ENCODE data around the gene DEK. TPM values are rescaled to one million over a fixed set of nuclear protein-coding genes. Genes with fewer than 3 reads are reported as not detected.

DEK gene
- total RNA-seq, 4 donors from 2014 or later = 69.0 to 101 (median 87.9) TPM

DNA sequence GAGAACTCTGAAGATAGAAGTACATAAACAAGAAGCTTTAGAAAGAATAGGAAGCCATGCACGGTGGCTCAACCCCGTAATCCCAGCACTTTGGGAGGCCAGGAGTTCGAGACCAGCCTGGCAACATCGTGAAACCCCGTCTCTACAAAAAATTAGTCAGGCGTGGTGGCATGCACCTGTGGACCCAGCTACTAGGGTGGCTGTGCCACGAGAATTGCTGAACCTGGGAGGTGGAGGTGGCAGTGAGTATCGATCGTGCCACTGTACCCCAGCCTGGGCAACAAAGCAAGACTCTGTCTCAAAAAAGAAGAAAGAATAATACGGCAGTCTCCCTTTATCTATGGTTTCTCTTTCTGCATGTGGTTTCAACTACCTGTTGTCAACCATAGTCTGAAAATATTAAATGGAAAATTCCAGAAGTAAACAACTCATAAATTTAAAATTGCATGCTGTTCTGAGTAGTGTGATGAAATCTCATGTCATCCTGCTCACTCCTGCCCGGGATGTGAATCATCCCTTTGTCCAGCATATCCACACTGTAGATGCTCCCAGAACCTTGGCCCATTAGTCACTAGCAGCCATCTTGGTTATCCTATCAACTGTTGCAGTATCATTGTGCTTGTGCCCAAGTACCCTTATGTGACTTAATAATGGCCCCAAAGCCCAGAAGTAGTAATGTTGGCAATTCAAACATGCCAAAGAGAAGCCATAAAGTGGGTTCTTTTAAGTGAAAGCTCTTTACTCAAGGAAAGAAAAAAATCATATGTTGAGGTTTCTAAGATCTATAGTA, 22.1 kb downstream of the DEK start:
- intact Hi-C loops (cut with DNase I; ENCODE audit: low total_unique reads) = no loop called here
- WGBS, 2 donors = 84 to 90% methylated on average over 11 of the region's 11 CpGs
- TF ChIP-seq POLR2A (IDR thresholded peaks at IDR 0.05) = no peak
- TF ChIP-seq, protein P1, sequence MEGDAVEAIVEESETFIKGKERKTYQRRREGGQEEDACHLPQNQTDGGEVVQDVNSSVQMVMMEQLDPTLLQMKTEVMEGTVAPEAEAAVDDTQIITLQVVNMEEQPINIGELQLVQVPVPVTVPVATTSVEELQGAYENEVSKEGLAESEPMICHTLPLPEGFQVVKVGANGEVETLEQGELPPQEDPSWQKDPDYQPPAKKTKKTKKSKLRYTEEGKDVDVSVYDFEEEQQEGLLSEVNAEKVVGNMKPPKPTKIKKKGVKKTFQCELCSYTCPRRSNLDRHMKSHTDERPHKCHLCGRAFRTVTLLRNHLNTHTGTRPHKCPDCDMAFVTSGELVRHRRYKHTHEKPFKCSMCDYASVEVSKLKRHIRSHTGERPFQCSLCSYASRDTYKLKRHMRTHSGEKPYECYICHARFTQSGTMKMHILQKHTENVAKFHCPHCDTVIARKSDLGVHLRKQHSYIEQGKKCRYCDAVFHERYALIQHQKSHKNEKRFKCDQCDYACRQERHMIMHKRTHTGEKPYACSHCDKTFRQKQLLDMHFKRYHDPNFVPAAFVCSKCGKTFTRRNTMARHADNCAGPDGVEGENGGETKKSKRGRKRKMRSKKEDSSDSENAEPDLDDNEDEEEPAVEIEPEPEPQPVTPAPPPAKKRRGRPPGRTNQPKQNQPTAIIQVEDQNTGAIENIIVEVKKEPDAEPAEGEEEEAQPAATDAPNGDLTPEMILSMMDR (IDR thresholded peaks at IDR 0.05) = no peak
- no peak overlapping the region for H3K4me3 ChIP-seq (ENCODE audit: low read depth, poor library complexity, severe bottlenecking)
- DNase-seq (ENCODE audit: low spot score in 2 of 2) = no peak

DNA sequence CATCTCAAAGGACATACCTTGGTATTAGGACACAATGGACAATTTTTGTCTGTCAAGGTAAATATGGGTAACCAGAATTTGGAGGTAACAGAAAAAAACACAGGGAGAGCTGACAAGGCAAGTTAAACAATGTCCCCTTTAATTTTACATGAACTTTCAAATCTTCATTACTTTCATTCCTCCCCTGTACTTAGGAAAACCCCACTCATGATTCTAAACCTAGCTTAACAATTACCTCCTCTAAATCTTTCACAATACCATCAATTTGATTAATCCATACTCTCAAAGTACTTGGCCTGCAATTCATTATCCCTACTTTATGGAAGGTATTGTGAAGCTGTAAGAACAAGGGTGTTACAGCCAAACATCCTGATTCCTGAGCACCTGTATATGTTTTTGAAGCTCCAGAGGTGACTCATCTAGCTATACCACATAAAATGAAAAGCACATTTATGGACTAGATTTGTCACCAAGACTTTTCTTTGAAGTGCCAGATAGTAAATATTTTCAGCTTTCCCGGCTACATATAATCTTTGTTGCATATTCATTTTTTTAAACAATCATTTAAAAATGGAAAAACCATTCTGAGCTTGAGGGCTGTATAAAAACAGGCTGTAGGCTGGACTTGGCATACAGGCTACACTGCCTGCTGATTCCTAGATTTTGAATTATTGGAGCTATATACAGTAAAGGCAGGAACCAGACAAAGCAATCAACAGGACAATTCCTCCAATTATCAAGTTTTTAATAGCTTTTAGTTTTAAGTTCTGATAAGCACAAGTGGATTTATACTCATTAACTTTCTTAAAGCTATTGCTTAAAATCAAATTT, 22.9 kb downstream of the DEK start:
- TF ChIP-seq, protein P1 (IDR thresholded peaks at IDR 0.05) = no peak
- TF ChIP-seq POLR2A (IDR thresholded peaks at IDR 0.05) = no peak
- H3K4me3 ChIP-seq (ENCODE audit: low read depth, poor library complexity, severe bottlenecking) = no peak overlapping the region
- intact Hi-C loops (cut with DNase I; ENCODE audit: low total_unique reads) = no loop called here
- 57 to 87% methylated on average over 1 of the region's 1 CpG for WGBS, 2 donors
- DNase-seq (ENCODE audit: low spot score in 2 of 2) = no peak

DNA sequence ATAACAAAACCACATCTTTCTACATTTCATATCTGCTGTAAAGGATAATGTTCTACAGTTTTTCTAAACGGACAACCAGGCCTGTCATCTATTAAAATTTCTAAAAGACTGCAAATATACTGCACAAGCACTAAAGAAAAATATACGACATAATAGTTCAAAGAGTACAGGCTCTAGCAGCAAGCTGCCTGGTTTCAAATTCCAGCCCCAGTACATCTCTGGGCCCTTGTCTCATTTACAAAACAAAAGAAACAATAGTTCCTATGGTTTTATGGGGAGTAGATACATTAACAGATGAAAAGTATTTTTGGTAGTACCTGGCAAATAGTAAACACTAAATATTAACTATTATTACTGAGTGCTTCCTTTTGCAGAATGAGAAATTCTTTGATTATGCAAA, 24.1 kb downstream of the DEK start:
- no peak for TF ChIP-seq POLR2A (IDR thresholded peaks at IDR 0.05)
- TF ChIP-seq, protein P1 (IDR thresholded peaks at IDR 0.05) = no peak
- no peak overlapping the region for H3K4me3 ChIP-seq (ENCODE audit: low read depth, poor library complexity, severe bottlenecking)
- no peak for DNase-seq (ENCODE audit: low spot score in 2 of 2)
- intact Hi-C loops (cut with DNase I; ENCODE audit: low total_unique reads) = no loop called here
- WGBS, 2 donors = 68 to 77% methylated on average over 2 of the region's 2 CpGs

DNA sequence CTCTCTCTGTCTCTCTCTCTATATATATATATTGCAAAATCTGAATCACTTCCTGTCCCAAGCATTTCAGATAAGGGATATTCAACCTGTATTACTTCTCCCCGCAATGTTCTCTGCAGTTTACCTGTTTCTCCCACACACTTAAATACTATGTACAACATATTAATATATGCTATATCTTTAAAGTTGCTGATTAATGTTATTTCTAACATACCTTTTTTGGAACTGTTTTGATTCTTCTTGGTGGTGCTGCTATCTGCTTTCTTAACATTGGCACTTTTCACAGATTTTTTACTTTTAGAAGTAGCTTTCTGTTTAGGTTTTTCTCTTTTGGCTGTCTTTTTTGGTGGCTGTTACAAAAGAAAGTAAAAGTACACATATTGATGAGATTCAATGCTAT, 27.2 kb downstream of the DEK start:
- 92 to 100% methylated on average over 1 of the region's 1 CpG for WGBS, 2 donors
- intact Hi-C loops (cut with DNase I; ENCODE audit: low total_unique reads) = no loop called here
- DNase-seq (ENCODE audit: low spot score in 2 of 2) = no peak
- no peak overlapping the region for H3K4me3 ChIP-seq (ENCODE audit: low read depth, poor library complexity, severe bottlenecking)
- TF ChIP-seq POLR2A (IDR thresholded peaks at IDR 0.05) = no peak
- TF ChIP-seq, protein P1 (IDR thresholded peaks at IDR 0.05) = no peak

DNA sequence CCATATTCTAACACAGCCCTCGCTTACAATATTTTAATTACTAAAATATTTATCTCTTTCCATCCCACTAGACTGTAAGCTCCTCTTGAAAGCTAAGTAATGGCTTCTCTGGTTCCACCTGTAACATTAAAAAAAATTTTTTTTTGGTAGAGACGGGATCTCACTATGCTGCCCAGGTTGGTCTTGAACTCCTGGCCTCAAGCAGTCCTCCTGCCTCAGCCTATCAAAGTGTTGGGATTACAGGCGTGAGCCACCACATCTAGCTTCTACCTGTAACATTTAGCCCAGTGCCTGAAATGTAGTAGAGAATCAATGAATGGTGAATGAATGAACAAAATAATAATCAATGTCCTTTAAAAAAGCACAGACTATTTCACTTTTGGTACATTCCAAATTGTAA, 28.8 kb downstream of the DEK start:
- no peak for TF ChIP-seq POLR2A (IDR thresholded peaks at IDR 0.05)
- TF ChIP-seq, protein P1 (IDR thresholded peaks at IDR 0.05) = no peak

More for the DNA sequence above, 28.8 kb downstream of the DEK start:
- H3K4me3 ChIP-seq (ENCODE audit: low read depth, poor library complexity, severe bottlenecking) = no peak overlapping the region
- DNase-seq (ENCODE audit: low spot score in 2 of 2) = no peak
- intact Hi-C loops (cut with DNase I; ENCODE audit: low total_unique reads) = no loop called here
- 78 to 98% methylated on average over 3 of the region's 3 CpGs for WGBS, 2 donors
